Astrocyte (in vitro differentiated cells and primary cell): ENCODE measurements around the gene CIDEC.

Source experiments
- EZH2 ChIP-seq: IDR thresholded peaks from 2 replicates; pipeline ENCODE4 v1.6.1; 2012; ENCODE audit warnings: mild to moderate bottlenecking, low read length, inconsistent platforms; ENCODE audit not compliant: insufficient read depth
- TF ChIP-seq, protein P1 (sequence below): IDR thresholded peaks from 2 replicates; pipeline ENCODE4 v1.5.1; 2011; ENCODE audit warnings: low read depth, mild to moderate bottlenecking, inconsistent platforms, low read length, moderate library complexity; ENCODE audit not compliant: insufficient read depth

DNA sequence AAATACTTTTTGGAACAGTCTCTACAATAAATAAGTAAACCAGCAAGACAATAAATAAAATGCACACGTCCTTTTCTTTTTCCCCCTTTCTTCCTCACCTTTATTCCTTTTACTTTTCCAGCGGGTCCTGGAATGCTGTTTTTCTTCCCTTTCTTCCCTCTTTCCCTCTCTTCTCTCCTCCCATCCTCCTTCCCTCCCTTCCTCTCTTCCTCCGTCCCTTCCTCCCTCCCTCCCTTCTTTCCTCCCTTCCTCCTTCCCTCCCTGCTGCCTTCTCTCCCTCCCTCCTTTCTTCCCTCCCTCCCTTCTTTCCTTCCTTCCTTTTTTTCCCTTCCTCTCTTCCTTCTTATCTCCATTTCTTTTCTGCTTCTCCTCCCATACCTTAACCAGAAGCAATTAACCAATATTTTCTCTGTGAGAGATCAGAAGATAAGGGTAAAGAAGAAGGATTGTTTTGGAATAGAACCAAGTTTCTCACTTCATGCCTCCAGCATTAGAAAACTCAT, 19.3 kb upstream of the CIDEC start:
- TF ChIP-seq, protein P1, sequence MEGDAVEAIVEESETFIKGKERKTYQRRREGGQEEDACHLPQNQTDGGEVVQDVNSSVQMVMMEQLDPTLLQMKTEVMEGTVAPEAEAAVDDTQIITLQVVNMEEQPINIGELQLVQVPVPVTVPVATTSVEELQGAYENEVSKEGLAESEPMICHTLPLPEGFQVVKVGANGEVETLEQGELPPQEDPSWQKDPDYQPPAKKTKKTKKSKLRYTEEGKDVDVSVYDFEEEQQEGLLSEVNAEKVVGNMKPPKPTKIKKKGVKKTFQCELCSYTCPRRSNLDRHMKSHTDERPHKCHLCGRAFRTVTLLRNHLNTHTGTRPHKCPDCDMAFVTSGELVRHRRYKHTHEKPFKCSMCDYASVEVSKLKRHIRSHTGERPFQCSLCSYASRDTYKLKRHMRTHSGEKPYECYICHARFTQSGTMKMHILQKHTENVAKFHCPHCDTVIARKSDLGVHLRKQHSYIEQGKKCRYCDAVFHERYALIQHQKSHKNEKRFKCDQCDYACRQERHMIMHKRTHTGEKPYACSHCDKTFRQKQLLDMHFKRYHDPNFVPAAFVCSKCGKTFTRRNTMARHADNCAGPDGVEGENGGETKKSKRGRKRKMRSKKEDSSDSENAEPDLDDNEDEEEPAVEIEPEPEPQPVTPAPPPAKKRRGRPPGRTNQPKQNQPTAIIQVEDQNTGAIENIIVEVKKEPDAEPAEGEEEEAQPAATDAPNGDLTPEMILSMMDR: no peak
- no peak for TF ChIP-seq EZH2
